Neural crest cell (in vitro differentiated cells): ENCODE results near the gene SIRT7. TPM values are rescaled to one million over a fixed set of nuclear protein-coding genes. Genes with fewer than 3 reads are reported as not detected.

Experiments used
- DNase-seq: peaks from one replicate; pipeline ENCODE4 v3.0.0; 2021; ENCODE audit warnings: low read depth, mixed read lengths, low spot score
- H3K27ac Mint-ChIP-seq: one replicate; pipeline ENCODE4 v1.8.0; 2021; ENCODE audit warnings: mild to moderate bottlenecking, mixed read lengths; ENCODE audit not compliant: unreplicated experiment
- H3K27me3 Mint-ChIP-seq: 2 replicates; pipeline ENCODE4 v1.8.0; 2021; ENCODE audit warnings: low read depth, mild to moderate bottlenecking, mixed read lengths
- H3K36me3 Mint-ChIP-seq: 2 replicates; pipeline ENCODE4 v1.8.0; 2021; ENCODE audit warnings: low read depth, mild to moderate bottlenecking, mixed read lengths
- H3K4me1 Mint-ChIP-seq: 2 replicates; pipeline ENCODE4 v1.8.0; 2021; ENCODE audit warnings: mixed read lengths
- H3K4me3 Mint-ChIP-seq: one replicate; pipeline ENCODE4 v1.8.0; 2021; ENCODE audit warnings: mild to moderate bottlenecking, mixed read lengths
- H3K9me3 Mint-ChIP-seq: 2 replicates; pipeline ENCODE4 v1.8.0; 2021; ENCODE audit warnings: mixed read lengths
- CTCF ChIP-seq: fragments of 200-600 bp; sonication (generic); conservative IDR thresholded peaks from 2 replicates; pipeline ENCODE4 v1.5.0; 2021; ENCODE audit warnings: antibody characterized with exemption, mild to moderate bottlenecking
- total RNA-seq: library from RNA; stranded (reverse); gene quantifications from 2 replicates; pipeline ENCODE4 v1.2.1, GENCODE V29; 2021

SIRT7 gene
- total RNA-seq, 1 donor from 2014 or later: 26.2 TPM

GRCh38 chr17:81926451-81927151 is 8.6 kb upstream of the SIRT7 start:
- H3K4me3 Mint-ChIP-seq: peak overlapping the region; percentile 93
- H3K4me1 Mint-ChIP-seq: peaks cover 19% of the 10 kb centered on the region
- H3K27me3 Mint-ChIP-seq: peaks cover 10% of the 10 kb centered on the region
- TF ChIP-seq CTCF: no peak
- H3K9me3 Mint-ChIP-seq: no peaks in the 10 kb centered on the region
- H3K27ac Mint-ChIP-seq: peak overlapping the region; percentile 96
- peak; percentile 51 for DNase-seq
- peaks cover 3% of the 10 kb centered on the region for H3K36me3 Mint-ChIP-seq

GRCh38 chr17:81925860-81926450 is 8.0 kb upstream of the SIRT7 start:
- H3K9me3 Mint-ChIP-seq: no peaks in the 10 kb centered on the region
- no peak for TF ChIP-seq CTCF
- DNase-seq: no peak
- peaks cover 10% of the 10 kb centered on the region for H3K27me3 Mint-ChIP-seq
- peak overlapping the region; percentile 93 for H3K4me3 Mint-ChIP-seq
- H3K36me3 Mint-ChIP-seq: peaks cover 3% of the 10 kb centered on the region
- H3K27ac Mint-ChIP-seq: peak overlapping the region; percentile 96
- H3K4me1 Mint-ChIP-seq: peaks cover 19% of the 10 kb centered on the region

- H3K27me3 Mint-ChIP-seq: peaks cover 10% of the 10 kb centered on the region
- no peak for DNase-seq
- TF ChIP-seq CTCF: no peak
- no peaks in the 10 kb centered on the region for H3K9me3 Mint-ChIP-seq
- peaks cover 3% of the 10 kb centered on the region for H3K36me3 Mint-ChIP-seq
- peaks cover 19% of the 10 kb centered on the region for H3K4me1 Mint-ChIP-seq
- no peak overlapping the region for H3K27ac Mint-ChIP-seq
- peak overlapping the region; percentile 93 for H3K4me3 Mint-ChIP-seq
These were observed 6.9 kb upstream of the SIRT7 start for GRCh38 chr17:81924557-81925532.

GRCh38 chr17:81923302-81924260 is 5.6 kb upstream of the SIRT7 start:
- peak; percentile 44 for DNase-seq
- H3K27me3 Mint-ChIP-seq: peaks cover 4% of the 10 kb centered on the region
- H3K27ac Mint-ChIP-seq: peak overlapping the region; percentile 96
- no peaks in the 10 kb centered on the region for H3K9me3 Mint-ChIP-seq
- no peak for TF ChIP-seq CTCF
- H3K36me3 Mint-ChIP-seq: peaks cover 3% of the 10 kb centered on the region
- H3K4me3 Mint-ChIP-seq: peak overlapping the region; percentile 83
- H3K4me1 Mint-ChIP-seq: peaks cover 19% of the 10 kb centered on the region
